ENCODE measurements around the gene THBS3. TPM values are rescaled to one million over a fixed set of nuclear protein-coding genes. Genes with fewer than 3 reads are reported as not detected.

Gene THBS3
- total RNA-seq, 1 donor from 2014 or later: 15.3 TPM

- no peak for ATAC-seq (ENCODE audit: low read depth)
- no peak for DNase-seq
- no peaks in the 10 kb centered on the region for H3K36me3 Mint-ChIP-seq (ENCODE audit: low read depth)
- no peak overlapping the region for H3K4me3 Mint-ChIP-seq
- ChIA-PET POLR2A (interaction anchor here (1.4 to 3.1 kb wide), 2 partner anchors 9 to 10 kb away, joined by 4 to 25 read pairs; no protein-coding TSS in a partner anchor), CTCF (interaction anchor here (3.2 kb wide), 1 partner anchor 11 kb away, joined by 13 read pairs; the partner anchor contains the start of gene KRTCAP2)
- peaks cover 28% of the 10 kb centered on the region for H3K4me1 Mint-ChIP-seq
- H3K9me3 Mint-ChIP-seq: no peaks in the 10 kb centered on the region
- H3K27me3 Mint-ChIP-seq: no peaks in the 10 kb centered on the region
- no peak overlapping the region for H3K27ac Mint-ChIP-seq
- intact Hi-C loops (cut with micrococcal nuclease): no loop called here
- TF ChIP-seq CTCF (IDR thresholded peaks at IDR 0.05): no peak
Measured at GRCh38 chr1:155183775-155184221, 23.9 kb downstream of the THBS3 start.

- no peak for DNase-seq
- no peaks in the 10 kb centered on the region for H3K9me3 Mint-ChIP-seq
Measured at GRCh38 chr1:155182052-155182550, 25.6 kb downstream of the THBS3 start.

DNA sequence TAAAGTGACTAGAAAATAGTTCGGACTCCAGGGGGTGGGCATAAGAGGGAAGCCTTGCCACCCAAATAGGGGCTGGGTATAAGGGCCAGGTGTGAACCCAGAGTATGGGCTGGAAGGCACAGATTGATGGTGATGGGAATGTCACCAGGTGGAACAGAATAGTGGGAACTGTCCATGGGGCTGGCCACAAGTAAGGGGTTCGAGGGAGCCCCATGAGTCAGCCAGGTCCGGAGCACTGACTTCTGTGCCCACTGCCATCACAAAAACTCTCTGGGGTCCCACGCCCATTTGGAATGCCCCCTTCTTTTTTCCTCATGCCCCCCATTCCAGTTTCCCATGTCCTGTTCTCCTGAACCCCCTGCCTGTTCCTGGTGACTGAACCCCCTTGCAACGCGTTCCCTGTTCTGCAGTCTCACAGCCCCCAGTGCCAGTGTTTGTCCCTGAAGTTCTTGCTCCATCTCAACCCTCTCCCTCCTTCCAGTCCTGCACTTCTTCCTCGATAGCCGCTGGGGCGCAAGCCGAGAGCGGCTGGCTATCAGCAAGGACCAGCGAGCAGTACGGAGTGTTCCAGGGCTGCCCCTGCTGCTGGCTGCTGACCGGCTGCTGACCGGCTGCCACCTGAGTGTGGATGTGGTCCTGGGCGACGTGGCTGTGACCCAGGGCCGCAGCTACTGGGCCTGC, 26.2 kb downstream of the THBS3 start:
- intact Hi-C loops (cut with micrococcal nuclease): no loop called here
- no peak for ATAC-seq (ENCODE audit: low read depth)
- DNase-seq: no peak
- Mint-ChIP-seq H3K27me3 (no peaks in the 10 kb centered on the region), H3K36me3 (ENCODE audit: low read depth) (no peaks in the 10 kb centered on the region), H3K4me3 (no peak overlapping the region), H3K4me1 (peaks cover 25% of the 10 kb centered on the region), H3K9me3 (no peaks in the 10 kb centered on the region), H3K27ac (no peak overlapping the region)
- TF ChIP-seq CTCF (IDR thresholded peaks at IDR 0.05): no peak
- ChIA-PET POLR2A (interaction anchor here (0.7 kb wide), 1 partner anchor 21 kb away, joined by 3 read pairs; no protein-coding TSS in a partner anchor), CTCF (no interaction called here)

More at GRCh38 chr1:155182052-155182550, 25.6 kb downstream of the THBS3 start:
- no peak overlapping the region for H3K4me3 Mint-ChIP-seq
- no peaks in the 10 kb centered on the region for H3K36me3 Mint-ChIP-seq (ENCODE audit: low read depth)
- ChIA-PET POLR2A (interaction anchor here (0.7 kb wide), 1 partner anchor 22 kb away, joined by 3 read pairs; no protein-coding TSS in a partner anchor), CTCF (no interaction called here)
- H3K27me3 Mint-ChIP-seq: no peaks in the 10 kb centered on the region
- intact Hi-C loops (cut with micrococcal nuclease): no loop called here
- no peak for ATAC-seq (ENCODE audit: low read depth)
- no peak for TF ChIP-seq CTCF (IDR thresholded peaks at IDR 0.05)
- H3K4me1 Mint-ChIP-seq: peaks cover 24% of the 10 kb centered on the region
- H3K27ac Mint-ChIP-seq: no peak overlapping the region

GRCh38 chr1:155179112-155180031, 28.3 kb downstream of the THBS3 start:
- ATAC-seq (ENCODE audit: low read depth) (no peak), DNase-seq (peak; percentile 9)
- intact Hi-C loops (cut with micrococcal nuclease): loop anchor here (10.0 kb wide), 2 partner anchors 205 to 625 kb away; partner anchors contain the start of genes CKS1B, SHC1 and UBE2Q1
- H3K36me3 Mint-ChIP-seq (ENCODE audit: low read depth): no peaks in the 10 kb centered on the region
- H3K9me3 Mint-ChIP-seq: no peaks in the 10 kb centered on the region
- peaks cover 17% of the 10 kb centered on the region for H3K4me1 Mint-ChIP-seq
- ChIA-PET CTCF (interaction anchor here (4.6 kb wide), 1 partner anchor 15 kb away, joined by 41 read pairs; no protein-coding TSS in a partner anchor), POLR2A (no interaction called here)
- H3K4me3 Mint-ChIP-seq: no peak overlapping the region
- H3K27ac Mint-ChIP-seq: no peak overlapping the region
- no peaks in the 10 kb centered on the region for H3K27me3 Mint-ChIP-seq
- TF ChIP-seq CTCF (IDR thresholded peaks at IDR 0.05): no peak
